A204.1 (cell line): ENCODE data around the gene PRR3.
"Not testable (repeated sequence)": the region's sequence is repeated elsewhere in the genome, so short reads cannot be mapped to it uniquely, and the experiment has no call there.

Source experiments
- FAIRE-seq: peaks from 2 replicates; lab custom pipeline; 2012; peaks lifted over from hg19 to GRCh38; lab: Jason Lieb, UNC

Gene PRR3

GRCh38 chr6:30571762-30572082 is 14.6 kb downstream of the PRR3 start:
- no peak for FAIRE-seq

DNA sequence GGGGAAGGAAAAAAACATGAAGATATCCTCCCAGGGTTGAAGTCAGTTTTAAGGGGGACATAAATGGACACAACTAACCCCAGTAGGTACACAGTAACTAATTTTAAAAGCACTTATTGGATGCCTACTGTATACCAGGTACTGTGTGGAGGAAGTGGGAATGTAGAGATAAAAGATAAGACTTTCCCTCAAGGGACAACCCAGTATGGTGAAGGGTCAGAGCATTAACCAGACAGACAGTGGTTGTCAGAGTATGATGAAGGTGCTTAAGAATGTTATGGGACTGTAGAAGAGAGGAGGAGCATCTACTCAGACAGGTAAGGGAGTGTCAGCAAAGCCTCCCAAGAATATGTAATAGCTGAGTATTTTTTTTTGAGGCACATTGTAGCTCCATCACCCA is 15.1 kb downstream of the PRR3 start:
- FAIRE-seq, result no peak

DNA sequence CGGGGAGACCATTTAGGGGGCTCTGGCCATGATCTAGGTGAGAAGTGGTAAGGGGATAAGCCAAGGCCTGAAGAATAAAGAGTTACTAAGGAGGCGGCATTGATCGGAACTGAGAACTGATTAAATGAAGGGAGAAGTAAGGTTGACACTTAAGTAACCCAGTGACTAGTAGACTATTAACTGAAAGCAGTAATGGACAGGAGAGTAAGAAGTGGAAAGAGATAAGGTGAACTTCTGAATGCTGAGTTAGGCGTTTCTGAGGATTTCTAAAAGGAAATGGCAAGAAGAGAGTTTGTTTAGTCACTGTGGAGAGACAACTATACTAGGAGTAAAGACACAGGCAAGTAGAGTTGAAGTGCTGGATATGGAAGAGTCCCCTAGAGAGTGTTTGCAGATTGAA is 16.0 kb downstream of the PRR3 start:
- no peak for FAIRE-seq

DNA sequence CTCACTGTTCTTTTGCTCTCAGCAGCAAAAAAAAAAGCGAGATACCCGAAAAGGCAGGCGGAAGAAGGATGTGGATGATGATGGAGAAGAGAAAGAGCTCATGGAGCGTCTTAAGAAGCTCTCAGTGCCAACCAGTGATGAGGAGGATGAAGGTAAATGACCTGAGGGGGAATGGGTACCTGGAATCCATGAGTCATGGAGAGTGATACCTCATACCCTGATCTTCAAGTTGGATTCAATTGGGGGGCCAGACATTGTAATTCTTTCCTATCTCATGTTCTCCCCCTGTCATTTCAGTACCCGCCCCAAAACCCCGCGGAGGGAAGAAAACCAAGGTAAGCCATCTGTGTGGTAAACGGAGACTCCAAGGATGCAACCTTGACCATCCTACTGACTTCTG is 21.0 kb downstream of the PRR3 start:
- FAIRE-seq, result no peak

DNA sequence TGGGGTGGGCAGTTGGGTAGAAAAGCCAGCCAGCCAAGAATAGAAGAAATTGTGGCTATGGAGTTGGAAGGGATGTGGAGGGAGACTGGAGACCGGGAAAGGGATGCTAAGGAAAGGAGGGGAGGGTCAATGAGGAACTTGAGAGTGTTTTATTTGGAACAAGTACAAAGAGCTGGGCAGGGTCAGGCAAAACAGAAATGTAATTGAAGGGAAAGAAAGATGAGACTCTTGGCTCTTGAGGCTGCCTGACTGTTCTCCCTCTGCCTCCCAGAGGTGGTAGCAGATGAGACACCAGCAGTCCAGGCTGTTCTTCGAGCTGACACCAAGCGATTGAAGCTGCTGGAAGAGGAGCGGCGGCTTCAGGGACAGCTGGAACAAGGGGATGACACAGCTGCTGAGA is 26.8 kb downstream of the PRR3 start:
- no peak for FAIRE-seq

DNA sequence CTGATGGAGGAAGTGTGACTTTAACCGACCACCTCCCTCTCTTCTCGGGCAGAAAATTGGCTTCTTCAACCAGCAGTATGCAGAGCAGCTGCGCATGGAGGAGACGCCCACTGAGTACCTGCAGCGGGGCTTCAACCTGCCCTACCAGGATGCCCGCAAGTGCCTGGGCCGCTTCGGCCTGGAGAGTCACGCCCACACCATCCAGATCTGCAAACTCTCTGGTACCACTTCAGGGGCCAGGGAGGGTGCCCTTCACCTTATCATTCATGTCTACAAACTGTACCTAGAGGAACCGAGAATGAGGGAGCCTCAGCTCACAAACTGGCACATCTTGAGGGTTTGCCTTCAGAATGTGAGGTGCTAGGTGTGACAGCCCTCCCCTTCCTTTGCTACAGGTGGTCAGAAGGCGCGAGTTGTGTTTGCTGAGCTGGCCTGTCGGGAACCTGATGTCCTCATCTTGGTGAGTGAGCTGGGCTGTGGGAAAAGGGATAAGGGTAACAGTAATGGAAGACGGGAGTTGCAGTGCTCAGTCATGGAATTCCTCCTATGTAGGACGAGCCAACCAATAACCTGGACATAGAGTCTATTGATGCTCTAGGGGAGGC is 32.8 kb downstream of the PRR3 start:
- FAIRE-seq, result no peak

GRCh38 chr6:30590509-30590908 is 33.4 kb downstream of the PRR3 start:
- FAIRE-seq, result no peak

DNA sequence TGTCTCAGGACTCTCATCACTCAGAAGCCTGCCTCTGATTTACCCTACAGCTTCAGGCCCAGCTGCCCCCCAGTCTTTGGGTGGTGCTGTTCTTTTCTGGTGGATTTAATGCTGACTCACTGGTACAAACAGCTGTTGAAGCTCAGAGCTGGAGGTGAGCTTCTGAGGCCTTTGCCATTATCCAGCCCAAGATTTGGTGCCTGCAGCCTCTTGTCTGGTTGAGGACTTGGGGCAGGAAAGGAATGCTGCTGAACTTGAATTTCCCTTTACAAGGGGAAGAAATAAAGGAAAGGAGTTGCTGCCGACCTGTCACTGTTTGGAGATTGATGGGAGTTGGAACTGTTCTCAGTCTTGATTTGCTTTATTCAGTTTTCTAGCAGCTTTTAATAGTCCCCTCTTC is 33.9 kb downstream of the PRR3 start:
- no peak for FAIRE-seq

DNA sequence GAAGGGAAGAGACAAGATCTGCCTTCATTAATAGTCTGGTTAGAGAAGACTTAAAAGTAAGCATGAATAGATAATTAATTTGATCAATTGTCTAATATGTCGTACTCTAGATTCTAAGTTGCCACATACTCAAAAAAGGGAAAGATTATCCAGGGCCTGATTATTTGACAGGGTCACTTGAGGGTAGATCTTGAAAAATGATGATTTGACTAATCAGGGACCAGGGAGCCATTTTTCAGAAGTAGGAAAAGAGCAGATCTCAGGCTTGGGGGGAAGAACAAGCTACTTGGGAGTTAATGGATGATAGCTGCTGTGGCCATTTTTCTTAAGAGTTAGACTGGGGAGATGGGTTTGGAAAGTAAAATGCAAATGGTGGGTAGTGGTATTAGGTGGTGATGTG is 35.2 kb downstream of the PRR3 start:
- FAIRE-seq, result no peak

GRCh38 chr6:30597315-30598144 is 40.4 kb downstream of the PRR3 start:
- FAIRE-seq, result not testable (repeated sequence)

DNA sequence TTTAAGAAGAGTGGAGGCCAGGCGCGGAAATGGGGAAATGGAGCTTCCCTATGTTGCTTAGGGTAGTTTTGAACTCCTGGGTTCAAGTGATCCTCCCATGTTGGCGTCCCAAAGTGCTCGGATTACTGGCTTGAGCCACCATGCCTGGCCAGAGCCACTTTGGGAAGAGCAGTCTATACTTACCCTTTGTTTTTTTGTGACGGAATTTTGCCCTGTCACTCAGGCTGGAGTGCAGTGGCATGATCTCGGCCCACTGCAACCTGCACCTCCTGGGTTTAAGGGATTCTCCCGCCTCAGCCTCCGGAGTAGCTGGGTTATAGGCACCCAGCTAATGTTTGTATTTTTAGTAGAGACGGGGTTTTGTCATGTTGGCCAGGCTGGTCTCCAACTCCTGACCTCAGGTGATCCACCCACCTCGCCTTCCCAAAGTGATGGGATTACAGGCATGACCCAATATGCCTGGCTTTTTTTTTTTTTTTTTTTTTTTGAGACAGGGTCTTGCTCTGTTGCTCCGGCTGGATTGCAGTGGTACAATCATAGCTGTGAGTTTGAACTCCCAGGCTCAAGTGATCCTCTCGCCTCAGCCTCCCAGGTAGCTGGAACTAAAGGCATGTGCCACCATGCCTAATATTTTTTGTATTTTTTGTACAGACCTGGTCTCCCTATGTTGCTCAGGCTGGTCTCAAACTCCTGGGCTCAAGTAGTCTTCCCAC is 42.0 kb downstream of the PRR3 start:
- no peak for FAIRE-seq

DNA sequence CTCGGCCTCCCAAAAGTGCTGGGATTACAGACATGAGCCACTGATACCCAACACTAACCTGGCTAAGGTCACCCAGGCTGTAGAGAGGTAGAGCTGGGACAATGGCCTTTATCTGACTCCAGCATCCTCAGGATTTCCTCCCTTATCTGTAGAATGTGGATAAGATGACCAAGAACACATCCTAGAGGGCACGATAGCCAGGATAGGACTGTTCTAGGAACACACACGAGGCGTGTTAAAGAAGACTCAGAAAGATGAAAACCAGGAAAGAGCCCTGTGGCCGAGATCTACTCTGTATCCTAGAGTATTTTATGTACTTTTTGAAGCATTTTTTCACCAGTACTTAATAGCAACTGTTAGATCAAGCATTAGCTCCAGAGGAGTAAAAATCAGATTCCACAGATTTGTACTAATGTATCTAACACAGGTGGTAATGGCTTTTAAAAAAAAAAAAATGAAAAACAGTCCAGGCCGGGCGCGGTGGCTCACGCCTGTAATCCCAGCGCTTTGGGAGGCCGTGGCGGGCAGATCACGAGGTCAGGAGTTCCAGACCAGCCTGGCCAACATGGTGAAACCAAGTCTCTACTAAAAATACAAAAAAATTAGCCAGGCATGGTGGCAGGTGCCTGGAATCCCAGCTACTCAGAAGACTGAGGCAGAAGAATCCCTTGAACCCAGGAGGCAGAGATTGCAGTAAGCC is 42.7 kb downstream of the PRR3 start:
- no peak for FAIRE-seq

DNA sequence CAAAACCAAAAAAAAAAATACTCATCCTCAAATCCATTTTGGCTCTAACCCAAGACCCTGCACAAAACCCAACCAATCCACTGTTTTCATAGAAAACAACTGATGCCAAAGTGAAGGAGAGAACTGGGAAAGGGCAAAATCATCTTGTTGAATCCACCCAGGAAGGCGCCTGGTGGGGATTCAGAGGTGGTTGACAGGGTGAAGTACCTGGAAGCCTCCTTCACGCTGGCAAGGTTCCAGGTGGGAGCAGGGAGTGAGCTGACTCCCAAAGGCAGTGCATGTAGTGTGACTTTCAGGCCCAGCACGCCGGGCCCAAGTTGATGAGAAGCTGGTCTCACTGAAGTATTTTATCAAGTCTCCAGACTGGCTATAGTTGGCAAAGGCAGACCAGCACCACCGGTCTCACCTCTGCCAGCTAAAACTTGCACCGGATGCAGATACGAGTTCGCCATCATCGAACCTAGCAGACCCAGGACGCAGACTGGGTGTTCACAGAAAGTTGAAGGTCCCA is 43.4 kb downstream of the PRR3 start:
- no peak for FAIRE-seq

DNA sequence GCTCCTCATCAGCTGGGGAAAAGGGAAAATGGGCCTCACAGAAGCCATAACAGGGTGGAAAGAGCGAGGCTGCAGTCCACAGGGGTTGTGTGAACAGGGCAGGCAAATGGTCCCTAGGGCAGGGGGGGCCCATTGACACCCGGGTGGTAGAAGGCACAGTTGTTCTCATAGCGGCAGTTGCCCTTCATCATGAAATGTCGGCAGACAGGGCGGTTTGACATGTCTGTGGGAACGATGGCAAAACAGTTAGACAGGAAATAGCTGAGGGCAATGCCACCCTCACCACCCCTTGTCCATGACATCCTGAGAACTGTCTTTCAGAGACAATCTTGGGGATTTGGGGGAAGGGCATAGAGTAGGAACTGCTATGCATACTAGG is 44.3 kb downstream of the PRR3 start:
- FAIRE-seq, result no peak

DNA sequence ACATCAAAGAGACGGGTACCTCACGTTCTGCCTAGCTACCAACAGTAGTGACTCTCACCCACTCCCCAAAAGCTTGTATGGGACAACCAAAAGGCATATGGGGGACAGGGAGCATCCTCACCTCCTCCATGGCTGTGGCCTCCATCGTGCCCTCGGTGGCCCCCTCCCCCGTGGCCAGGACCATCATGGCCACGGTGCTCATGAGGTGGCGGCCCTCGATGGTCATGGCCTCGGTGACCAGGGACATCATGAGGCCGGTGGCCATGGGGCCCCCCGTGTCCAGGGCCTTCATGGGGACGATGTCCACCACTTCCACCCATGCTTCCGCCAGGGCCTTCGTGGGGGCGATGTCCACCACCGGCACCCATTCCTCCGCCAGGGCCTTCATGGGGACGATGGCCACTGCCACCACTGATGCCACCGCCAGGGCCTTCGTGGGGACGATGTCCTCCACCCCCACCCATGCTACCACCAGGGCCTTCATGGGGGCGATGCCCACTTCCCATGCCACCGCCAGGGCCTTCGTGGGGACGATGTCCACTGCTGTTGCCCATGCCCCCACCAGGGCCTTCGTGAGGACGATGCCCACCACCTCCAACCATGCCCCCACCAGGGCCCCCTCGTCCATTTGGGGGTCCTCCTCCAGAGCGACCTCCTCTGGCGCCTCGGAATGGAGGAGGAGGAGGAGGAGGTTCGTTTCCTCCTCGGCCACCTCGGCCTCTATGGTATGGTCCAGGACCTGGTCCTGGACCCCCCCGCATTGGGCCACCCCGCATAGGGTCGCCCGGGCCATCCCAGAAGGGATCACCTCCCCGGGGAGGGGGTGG is 44.9 kb downstream of the PRR3 start:
- no peak for FAIRE-seq

DNA sequence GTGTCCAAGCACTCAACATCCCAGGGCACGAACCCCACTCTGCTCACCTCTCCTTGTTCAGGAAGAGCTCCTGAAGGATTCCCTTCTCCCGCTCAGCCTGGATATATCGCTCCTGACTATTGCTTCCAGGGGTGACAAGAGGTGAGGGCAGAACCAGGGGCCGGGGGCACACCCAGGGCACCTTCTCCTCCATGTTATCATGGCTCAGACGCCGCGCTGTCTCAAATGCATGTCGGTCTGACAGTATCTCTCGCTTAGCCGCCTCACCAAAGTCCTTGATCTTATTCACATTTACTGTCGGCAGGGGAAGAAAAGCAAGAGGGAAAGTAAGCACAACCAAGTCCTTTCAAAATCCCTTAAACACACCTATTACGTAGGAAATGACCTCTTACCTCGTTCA is 46.9 kb downstream of the PRR3 start:
- FAIRE-seq, result no peak

- FAIRE-seq, result no peak
Observed at GRCh38 chr6:30610065-30610464, 53.0 kb downstream of the PRR3 start.

- FAIRE-seq, result no peak
Observed at GRCh38 chr6:30611150-30611855, 54.2 kb downstream of the PRR3 start.

DNA sequence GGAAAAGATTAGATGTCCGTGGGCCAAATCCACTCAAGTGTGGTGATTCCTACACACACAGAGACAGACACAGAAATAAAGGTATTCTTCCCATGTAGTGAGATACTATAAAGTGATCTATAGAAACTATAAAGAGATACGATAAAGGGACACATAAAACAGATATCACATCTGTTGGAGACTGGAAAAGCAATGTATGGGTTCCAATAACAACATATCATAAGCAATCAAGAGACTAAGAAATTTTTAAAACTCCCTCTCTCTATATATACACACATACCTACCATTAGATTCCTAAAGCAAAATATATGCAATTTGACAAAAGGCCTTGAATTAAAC is 54.7 kb downstream of the PRR3 start:
- no peak for FAIRE-seq

DNA sequence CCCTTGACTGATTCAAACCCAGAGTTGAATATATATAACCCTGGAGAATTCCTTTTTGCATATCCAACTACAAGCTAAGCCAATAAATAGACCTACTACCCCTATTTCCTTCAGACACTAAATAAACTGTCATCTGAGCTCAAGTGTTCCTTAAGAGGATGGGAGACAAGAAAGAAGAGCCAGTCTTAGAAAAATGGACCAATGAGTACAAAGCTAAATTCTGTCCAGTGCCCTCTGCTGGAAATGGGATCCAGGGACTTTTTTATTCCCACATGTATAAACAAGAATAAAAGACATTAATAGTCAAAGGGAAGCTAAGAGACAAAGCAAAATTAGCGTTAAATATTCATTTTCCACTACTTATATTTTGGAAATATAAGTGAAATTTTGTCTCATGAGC is 55.1 kb downstream of the PRR3 start:
- no peak for FAIRE-seq

- FAIRE-seq, result no peak
Observed at GRCh38 chr6:30612687-30613248, 55.7 kb downstream of the PRR3 start.
